HG02852 (cell line): Measurements from ENCODE around the gene TRPV5.

Source experiments
- ATAC-seq: cut with Tn5 transposase; IDR thresholded peaks from one replicate; pipeline ENCODE4 v1.9.1; 2021; ENCODE audit warnings: mild to moderate bottlenecking, moderate library complexity; ENCODE audit not compliant: unreplicated experiment

Gene TRPV5

GRCh38 chr7:142889816-142890215 lies 43.7 kb downstream of the TRPV5 start:
- ATAC-seq, result no peak

GRCh38 chr7:142887282-142888015 lies 46.1 kb downstream of the TRPV5 start:
- no peak for ATAC-seq

DNA sequence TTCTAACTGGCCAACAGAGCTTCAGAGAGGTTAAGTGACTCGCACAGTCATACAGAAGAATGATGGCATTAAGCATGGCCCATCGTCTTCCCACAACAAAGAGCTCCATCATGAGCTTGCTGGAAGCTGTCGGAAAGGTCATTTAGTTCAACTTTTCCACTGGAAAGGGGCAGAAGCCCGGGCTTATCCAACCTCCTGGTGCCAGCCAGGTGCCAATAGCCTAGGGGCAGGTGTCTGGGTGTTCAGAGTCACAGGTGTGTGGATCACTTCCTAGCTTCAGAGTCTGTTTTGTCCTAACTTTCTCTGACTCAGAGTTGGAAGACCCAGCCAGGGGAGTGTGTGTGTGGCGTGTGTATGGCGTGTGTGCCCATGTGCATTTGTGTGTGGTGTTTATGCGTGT lies 46.7 kb downstream of the TRPV5 start:
- ATAC-seq, result no peak

DNA sequence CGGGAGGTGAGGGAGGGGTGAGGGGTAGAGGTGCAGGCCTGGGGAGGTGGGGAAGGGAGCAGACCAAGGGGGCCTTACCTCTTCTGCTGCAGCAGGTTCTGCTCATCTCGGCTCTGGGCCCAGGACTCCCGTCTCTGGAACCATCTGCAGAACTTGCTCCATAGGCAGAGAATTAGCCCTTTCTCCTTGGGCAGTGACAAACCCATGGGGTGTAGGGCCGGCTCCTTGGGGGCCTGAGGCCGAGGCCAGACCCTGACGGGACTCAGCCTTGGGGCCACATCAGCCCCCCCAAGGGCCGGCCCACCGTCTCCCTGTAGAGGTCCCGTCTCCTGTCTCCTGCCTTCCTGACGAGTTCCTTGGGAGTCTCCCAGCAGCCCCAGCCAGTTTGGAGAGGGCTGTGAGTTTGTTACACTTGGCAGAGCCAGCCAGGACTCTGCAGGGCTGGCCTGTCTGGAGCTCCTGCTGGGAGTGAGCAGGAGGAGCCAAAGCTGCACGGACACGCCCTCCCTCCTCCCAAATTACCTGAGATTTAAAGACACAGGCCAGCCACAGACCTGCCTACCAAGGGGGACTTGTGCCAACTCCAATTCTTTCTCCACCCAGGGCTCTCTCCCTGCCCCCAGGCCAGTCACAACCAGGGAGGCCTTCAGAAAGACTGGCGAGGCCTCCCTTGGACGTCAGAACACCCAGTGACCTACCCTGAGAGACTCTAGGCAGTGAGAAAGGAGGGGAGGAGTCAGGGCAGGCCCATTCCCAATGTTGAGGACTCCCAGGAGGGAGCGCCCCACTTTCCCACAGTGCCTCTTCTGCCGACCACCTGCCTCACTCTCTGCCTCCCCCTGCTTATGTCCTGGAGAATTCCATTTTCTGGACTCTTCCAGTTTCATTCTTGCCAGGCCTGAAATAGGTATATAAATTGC lies 48.0 kb downstream of the TRPV5 start, which contains the start of gene TRPV6:
TRPV6 (minus strand) TSS at position 435 of the 920 bp plus-strand sequence.
- ATAC-seq, result no peak

DNA sequence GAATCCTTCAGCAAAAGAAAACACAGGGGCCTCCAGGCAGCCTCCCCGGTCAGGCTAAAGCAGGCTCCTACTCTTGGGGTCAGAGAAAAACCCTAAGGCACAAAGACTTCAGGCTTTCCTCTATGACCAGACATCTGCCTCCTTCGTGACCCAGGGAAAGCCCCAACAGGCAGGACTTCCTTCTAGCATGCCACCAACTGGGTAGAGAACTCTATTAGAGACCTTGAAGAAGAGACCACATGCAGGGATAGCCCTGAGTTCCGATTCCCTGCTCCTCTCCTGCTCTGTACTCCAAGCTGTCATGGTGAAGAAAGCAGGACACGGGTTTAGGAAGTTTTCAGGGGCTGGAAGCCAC lies 49.3 kb downstream of the TRPV5 start:
- ATAC-seq, result no peak

- ATAC-seq, result no peak
Measured at GRCh38 chr7:142883571-142884285, 49.8 kb downstream of the TRPV5 start.

DNA sequence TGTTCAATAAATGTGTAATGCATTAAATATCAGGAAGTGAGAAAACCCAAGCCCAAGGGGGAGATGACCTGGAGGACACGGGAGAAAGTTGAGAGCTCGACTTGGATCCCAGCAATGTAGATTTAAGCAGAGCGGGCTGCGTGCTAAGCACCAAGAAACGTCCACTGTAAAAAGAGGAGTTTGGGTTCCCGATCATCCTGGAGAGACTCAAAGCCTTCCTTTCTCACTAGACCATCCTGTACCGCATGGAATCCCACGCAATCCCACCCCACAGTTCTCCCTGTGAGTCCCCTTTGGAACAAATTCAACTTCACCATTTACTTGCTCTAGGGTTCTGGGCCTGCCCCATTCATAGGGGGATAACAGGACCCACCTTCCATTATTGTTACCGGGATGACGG lies 50.4 kb downstream of the TRPV5 start:
- no peak for ATAC-seq

DNA sequence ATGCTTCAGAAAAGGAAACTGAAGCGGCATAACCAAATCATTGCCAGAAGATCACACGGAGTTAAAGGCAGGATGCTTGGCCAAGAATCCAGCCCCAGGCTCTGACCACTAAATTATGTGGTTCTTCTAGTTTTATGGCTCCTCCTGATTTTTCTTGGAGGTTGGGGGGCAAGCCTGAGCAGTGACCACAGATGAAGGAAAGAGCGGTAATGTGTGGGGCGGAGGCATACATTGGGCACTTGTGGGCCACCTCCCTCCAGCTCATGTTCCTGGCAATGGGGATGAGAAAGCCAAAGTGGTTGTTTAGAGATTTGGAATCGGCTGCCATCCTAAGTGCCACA lies 51.2 kb downstream of the TRPV5 start:
- no peak for ATAC-seq

DNA sequence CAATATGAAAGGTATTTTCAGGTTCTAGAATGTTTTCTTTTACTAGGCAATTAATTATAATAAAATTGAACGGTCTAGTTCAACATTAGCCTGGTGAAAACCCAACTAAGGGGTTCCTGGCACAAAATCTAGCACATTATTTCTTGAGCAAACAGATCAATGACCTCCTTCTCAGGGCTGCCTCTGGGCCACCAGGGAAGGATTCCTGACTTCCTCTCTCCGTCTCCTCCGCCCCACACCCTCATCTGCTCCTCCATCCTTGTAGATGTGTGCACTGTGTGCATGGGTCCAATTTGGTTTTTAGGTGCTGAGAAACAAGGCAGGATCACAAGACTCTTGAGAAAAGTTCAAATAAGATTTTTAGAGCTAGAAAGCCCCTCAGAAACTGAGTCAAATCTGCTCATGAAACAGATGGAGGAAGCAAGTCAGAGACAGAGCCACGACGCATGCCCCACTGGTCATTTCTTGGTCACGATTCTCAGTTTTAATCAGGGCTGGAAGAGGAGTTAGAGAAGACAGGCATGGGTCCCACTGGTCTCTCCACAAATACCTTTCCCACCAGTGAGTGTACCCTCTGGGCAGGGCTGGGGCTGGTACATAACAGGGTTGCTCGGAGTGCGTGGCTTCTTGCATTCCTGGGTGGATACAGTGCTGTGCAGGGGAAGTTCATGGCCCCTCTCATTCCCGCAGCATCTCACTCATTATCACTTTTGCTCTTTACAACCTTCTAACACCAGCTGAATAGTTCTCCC lies 51.8 kb downstream of the TRPV5 start:
- peak; percentile 70 for ATAC-seq

DNA sequence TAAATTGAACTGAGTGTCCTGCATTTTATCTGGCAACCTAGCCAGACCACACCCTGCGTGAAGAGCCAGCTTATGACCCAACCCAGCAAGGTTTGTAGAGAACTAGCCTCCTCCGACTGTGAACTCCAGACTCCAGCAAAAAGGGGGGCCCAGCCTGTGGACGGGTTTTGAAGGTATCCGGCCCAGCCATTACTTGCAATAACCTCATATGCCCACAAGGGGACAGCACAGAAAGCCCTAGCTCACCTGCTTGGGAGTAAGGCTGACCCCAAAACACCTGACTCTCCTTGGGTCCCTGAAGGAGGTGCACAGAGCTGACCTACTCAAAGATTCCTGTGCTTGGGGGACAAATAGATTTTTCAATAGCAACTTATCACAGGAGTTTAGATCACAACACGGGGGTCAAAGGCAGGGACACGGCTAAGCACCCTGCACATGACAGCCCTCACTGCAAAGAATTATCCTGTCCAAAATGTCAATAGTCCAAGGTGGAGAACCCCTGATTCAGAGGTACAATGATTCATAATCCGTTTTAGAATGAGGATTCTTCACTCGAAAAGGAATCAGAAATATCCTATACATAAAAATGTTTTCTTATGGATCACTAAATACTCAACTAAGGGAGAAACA lies 52.6 kb downstream of the TRPV5 start:
- peak; percentile 45 for ATAC-seq

- no peak for ATAC-seq
Measured at GRCh38 chr7:142879060-142879459, 54.5 kb downstream of the TRPV5 start.

- ATAC-seq, result no peak
Measured at GRCh38 chr7:142878315-142878714, 55.2 kb downstream of the TRPV5 start.

DNA sequence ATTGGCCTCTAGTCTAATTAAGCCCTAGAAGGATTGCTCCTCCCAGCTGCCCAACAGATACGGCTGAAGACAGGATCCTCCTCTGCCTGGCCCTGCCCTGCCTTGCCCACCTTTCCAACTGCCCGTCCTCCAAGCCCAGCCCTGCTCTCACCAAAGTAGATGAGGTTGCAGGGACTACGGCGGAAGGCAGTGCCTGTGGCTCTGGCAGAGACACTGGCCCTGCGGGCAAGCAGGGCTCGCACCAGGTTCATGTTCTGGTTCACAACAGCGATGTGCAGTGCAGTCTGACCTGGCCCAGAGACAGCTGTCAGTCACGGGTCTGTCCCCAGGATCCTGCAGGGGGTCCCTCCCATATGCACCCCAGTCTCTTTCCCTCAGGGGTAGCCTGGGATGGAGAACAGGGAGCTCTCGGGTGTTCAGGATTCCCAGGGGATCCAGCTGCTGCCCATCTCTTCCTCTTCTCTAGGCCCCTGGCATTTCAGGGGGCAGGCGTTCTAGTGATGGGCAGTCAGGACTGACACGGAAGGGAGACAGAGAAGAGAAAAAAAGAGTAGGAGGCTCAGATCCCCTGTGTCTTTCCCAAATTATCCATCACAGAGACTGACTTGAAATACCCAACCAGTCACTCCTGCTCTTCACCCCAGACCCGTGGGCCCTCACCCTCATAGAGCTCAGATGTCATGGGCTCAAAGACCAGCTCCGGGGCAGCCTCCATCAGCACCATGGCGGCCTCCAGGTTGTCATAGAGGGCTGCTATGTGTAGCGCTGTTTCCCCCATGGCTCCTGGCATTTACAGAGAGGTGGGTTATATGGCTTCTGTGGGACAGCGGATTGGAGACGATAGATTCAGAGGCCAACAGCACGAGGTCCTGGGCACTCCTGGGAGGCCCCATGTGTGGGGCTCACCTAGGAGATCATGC lies 56.3 kb downstream of the TRPV5 start:
- ATAC-seq, result no peak

- no peak for ATAC-seq
Measured at GRCh38 chr7:142876236-142876960, 57.1 kb downstream of the TRPV5 start.

DNA sequence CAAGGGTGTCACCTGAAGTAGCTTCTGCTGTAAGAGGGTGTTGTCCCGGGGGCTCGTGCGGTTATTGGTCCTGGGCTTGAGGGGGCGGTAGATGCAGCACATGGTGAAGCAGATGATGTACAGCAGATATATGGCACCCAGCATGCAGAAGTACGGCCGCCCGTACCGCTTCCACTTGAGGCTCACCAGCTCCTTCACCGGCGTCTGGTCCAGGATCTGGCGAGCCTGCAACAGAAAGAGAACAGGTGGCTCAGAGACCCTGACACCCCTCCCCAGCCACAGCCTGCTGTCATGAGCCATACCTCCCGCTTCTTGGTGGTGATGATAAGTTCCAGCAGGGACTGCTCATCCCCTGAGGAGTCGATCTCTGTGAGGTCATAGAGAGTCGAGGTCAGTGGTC lies 58.1 kb downstream of the TRPV5 start:
- ATAC-seq, result no peak

DNA sequence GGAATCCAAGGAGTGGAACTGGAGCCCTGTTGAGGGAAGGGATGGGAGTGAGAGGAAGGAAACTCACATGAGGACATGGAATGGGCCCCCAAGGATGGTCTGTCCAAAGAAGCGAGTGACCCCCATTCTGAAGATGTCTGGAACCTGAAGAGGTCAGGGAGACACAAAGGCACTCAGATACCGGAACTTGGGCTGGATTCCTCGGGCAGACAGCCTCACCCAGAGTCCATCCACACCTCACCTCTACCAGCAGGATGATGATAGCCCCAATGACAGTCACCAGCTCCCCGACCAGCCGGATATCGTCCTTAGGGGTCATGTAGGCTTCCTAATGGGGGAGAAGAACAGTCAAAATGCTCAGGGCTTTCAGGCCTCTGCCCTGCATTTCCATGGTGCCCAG lies 58.7 kb downstream of the TRPV5 start:
- ATAC-seq, result no peak

- no peak for ATAC-seq
Measured at GRCh38 chr7:142874409-142874808, 59.1 kb downstream of the TRPV5 start.

DNA sequence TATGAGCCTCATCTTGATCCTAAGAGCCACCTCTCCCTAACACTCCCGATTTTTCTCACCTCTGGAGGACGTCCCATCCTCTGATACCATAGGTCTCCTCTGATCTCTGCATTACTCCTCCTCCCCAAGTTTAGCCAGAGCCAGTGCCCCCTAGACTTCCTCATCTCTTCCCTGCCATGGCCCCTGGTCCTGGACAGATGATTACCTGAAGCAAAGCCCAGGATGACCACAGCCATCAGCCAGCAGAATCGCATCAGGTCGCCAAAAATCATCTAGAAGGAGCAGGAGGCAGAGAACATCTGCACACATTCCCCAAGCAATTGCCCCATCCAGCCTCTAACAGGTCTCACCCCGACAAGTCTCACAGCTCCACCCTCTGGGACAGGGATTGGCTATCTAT lies 59.7 kb downstream of the TRPV5 start:
- ATAC-seq, result no peak
